ENCODE results near the gene CTNNA2.
"Not testable (repeated sequence)": the region's sequence is repeated elsewhere in the genome, so short reads cannot be mapped to it uniquely, and the experiment has no call there.

The CTNNA2 gene

GRCh38 chr2:80166483-80167171 is 653.8 kb downstream of the CTNNA2 start:
- DNase-seq: no peak

- no peak for DNase-seq
These were observed 654.5 kb downstream of the CTNNA2 start for GRCh38 chr2:80167284-80167808.

GRCh38 chr2:80168037-80168436 is 655.2 kb downstream of the CTNNA2 start:
- DNase-seq: no peak

- DNase-seq: no peak
These were observed 656.0 kb downstream of the CTNNA2 start for GRCh38 chr2:80168801-80169200.

GRCh38 chr2:80169811-80170594 is 657.2 kb downstream of the CTNNA2 start:
- no peak for DNase-seq

GRCh38 chr2:80185091-80185490 is 672.2 kb downstream of the CTNNA2 start:
- DNase-seq: no peak

GRCh38 chr2:80186262-80186661 is 673.4 kb downstream of the CTNNA2 start:
- DNase-seq: no peak

GRCh38 chr2:80187156-80187555 is 674.3 kb downstream of the CTNNA2 start:
- no peak for DNase-seq

- no peak for DNase-seq
These were observed 677.3 kb downstream of the CTNNA2 start for GRCh38 chr2:80190166-80190565.

GRCh38 chr2:80193566-80193965 is 680.7 kb downstream of the CTNNA2 start:
- no peak for DNase-seq

- DNase-seq: no peak
These were observed 682.2 kb downstream of the CTNNA2 start for GRCh38 chr2:80195034-80195433.

- DNase-seq: no peak
These were observed 685.2 kb downstream of the CTNNA2 start for GRCh38 chr2:80198042-80198441.

GRCh38 chr2:80199504-80199903 is 686.7 kb downstream of the CTNNA2 start:
- DNase-seq: no peak

GRCh38 chr2:80203929-80204328 is 691.1 kb downstream of the CTNNA2 start:
- not testable (repeated sequence) for DNase-seq

GRCh38 chr2:80205498-80205897 is 692.6 kb downstream of the CTNNA2 start:
- no peak for DNase-seq

- DNase-seq: no peak
These were observed 696.6 kb downstream of the CTNNA2 start for GRCh38 chr2:80209458-80209857.

GRCh38 chr2:80217446-80217845 is 704.6 kb downstream of the CTNNA2 start:
- no peak for DNase-seq

GRCh38 chr2:80222644-80223043 is 709.8 kb downstream of the CTNNA2 start:
- no peak for DNase-seq

- no peak for DNase-seq
These were observed 718.6 kb downstream of the CTNNA2 start for GRCh38 chr2:80231421-80231820.

- DNase-seq: no peak
These were observed 720.5 kb downstream of the CTNNA2 start for GRCh38 chr2:80233333-80233732.

- no peak for DNase-seq
These were observed 726.0 kb downstream of the CTNNA2 start for GRCh38 chr2:80238692-80239469.

GRCh38 chr2:80242355-80242910 is 729.6 kb downstream of the CTNNA2 start:
- DNase-seq: no peak
